Ovary (tissue), 3 donors: Measurements from ENCODE around the gene MICAL2.

Experiments
- POLR2A ChIP-seq: fragments of 450-650 bp; IDR thresholded peaks from one replicate; pipeline ENCODE4 v1.6.1; 2017; ENCODE audit warnings: antibody characterized with exemption, mild to moderate bottlenecking, moderate library complexity
- TF ChIP-seq, protein P1 (sequence below), 3 donors: fragments of 450-650 bp in 2 of 3; fragments of 200-600 bp in 1 of 3; IDR thresholded peaks; one replicate each; pipeline versions ENCODE4 v1.5.1 to v1.8.0; 2016 to 2022; ENCODE audit warnings: antibody characterized with exemption in 3 of 3, mild to moderate bottlenecking in 1 of 3
- donor health status: DM: no; HTN: no; CAD: no.

DNA sequence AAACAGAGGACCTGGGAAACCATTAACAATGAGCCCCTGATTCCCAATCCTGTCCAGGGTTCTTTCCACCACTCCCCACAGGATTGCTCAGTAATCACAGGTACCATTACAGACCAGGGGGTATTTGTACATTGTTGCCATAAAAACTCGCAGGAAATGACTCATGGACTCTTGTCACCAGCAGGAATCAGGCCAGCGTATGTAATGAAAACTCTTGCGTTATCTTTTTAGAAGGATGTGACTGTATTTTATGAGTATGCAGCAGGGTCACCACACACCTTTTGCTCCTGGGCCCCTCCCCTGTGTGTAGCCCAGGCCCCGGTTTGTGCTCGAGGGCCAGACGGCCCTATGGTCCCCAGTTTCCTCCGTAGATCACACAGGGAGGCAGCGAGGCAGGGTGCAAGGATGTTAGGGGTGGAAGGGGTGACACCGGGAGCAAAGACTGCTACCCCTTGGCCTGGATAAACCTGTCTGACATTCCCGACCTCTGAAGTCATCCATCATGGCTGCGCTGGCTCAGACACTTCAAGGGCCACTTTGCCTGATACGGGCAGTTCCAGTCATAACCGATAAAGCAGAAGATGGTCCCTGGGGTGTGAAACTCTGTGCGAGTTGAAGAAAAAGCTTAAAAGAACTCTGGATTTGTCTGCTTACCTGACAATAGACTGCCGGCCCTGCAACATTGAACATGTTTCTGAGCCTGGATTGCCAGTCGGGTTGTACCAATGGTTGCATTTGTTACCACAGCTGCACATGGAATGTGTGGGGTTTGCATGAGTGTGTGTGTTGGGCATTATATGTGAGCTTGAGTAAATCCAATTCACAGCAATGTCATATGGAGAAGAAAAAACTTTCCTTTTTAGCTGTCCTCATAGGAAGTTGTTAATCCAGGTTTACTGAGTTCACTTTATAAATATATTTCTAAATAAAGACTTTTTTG, 56.9 kb downstream of the MICAL2 start:
- TF ChIP-seq, protein P1, sequence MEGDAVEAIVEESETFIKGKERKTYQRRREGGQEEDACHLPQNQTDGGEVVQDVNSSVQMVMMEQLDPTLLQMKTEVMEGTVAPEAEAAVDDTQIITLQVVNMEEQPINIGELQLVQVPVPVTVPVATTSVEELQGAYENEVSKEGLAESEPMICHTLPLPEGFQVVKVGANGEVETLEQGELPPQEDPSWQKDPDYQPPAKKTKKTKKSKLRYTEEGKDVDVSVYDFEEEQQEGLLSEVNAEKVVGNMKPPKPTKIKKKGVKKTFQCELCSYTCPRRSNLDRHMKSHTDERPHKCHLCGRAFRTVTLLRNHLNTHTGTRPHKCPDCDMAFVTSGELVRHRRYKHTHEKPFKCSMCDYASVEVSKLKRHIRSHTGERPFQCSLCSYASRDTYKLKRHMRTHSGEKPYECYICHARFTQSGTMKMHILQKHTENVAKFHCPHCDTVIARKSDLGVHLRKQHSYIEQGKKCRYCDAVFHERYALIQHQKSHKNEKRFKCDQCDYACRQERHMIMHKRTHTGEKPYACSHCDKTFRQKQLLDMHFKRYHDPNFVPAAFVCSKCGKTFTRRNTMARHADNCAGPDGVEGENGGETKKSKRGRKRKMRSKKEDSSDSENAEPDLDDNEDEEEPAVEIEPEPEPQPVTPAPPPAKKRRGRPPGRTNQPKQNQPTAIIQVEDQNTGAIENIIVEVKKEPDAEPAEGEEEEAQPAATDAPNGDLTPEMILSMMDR (IDR thresholded peaks at IDR 0.05) = no peak
- no peak for TF ChIP-seq POLR2A
